GM21447 (cell line): ENCODE measurements around the gene TMEM167B.
"Not testable (repeated sequence)": the region's sequence is repeated elsewhere in the genome, so short reads cannot be mapped to it uniquely, and the experiment has no call there.

Experiments
- ATAC-seq: cut with Tn5 transposase; IDR thresholded peaks from one replicate; pipeline ENCODE4 v1.9.1; 2021; ENCODE audit not compliant: unreplicated experiment

The TMEM167B gene

GRCh38 chr1:109112652-109113285, 22.2 kb downstream of the TMEM167B start:
- ATAC-seq, result peak; percentile 62

GRCh38 chr1:109113590-109114341, 23.2 kb downstream of the TMEM167B start, which contains the start of gene ELAPOR1:
Gene ELAPOR1, plus strand, starts transcription at chr1:109114115. Its CDS starts 69 bp downstream, at chr1:109114184.
- ATAC-seq, result no peak

DNA sequence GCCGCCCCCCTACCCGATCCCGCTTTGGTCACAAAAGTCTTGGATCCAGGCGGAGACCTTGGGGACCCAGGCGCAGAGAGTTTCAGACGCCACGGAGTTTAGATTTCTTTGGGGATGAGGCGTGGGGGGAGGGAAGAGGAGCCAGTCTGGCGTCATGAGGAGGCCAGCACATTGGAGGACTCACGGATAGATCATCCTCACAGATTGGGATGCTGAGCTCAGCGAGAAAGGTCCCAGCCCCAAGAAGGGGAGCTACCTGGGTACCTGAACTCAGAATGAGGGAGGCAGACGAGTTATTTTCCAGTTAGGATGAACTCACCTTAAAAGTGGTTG, 23.7 kb downstream of the TMEM167B start:
- no peak for ATAC-seq

- no peak for ATAC-seq
These were observed 25.1 kb downstream of the TMEM167B start for GRCh38 chr1:109115685-109116084.

DNA sequence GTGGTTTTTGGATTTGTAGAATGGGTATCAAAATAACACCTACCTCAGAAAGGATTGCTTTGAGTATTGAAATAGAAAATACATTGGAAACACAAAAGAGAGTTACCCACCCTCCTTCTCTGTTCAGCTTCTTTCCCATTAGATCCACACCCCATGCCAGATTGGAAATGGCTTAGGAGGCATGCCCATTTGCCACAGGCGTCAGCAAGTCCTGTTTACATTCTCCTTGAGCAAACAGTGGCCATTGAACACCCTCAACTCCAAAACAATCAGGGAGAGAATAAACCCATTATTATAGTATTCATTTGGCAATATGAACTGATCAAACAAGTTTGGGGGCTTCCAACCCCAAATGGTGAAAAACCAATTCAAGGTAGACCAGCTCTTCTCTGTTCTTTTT, 25.7 kb downstream of the TMEM167B start:
- no peak for ATAC-seq

DNA sequence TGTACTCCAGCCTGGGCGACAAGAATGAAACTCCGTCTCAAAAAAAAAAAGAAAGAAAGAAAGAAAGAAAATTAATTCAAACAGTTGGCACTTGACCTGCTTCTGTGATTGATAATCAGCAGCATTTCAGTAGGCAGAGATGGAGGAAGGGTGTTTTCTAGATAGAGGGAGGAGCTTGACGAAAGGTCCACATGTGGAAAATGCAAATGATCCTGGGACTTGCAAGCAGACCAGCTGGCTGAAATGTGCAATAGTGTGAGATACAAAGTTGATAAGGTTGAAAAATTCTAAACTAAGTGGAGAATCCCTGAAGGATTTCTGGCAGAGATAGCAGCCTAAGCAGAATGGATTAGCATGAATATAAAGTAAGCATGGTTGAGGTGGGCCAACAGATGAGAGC, 27.5 kb downstream of the TMEM167B start:
- ATAC-seq, result no peak

DNA sequence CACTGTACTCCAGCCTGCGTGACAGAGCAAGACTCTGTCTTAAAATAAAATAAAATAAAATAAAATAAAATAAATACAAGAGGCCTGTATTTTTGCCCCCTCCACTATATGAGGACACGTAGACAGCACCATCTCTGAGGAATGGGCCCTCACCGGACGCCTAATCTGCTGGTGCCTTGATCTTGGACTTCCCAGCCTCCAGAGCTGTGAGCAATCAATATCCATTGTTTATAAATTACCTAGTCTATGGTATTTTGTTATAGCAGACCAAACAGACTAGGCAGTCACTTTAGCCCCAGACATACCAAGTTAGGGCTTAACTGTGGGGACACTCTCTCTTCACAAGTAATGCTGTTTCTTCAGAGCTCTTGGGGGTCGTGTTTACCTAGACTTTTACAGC, 29.8 kb downstream of the TMEM167B start:
- ATAC-seq, result no peak

GRCh38 chr1:109131059-109131458, 40.5 kb downstream of the TMEM167B start:
- no peak for ATAC-seq

- no peak for ATAC-seq
These were observed 41.2 kb downstream of the TMEM167B start for GRCh38 chr1:109131800-109132199.

DNA sequence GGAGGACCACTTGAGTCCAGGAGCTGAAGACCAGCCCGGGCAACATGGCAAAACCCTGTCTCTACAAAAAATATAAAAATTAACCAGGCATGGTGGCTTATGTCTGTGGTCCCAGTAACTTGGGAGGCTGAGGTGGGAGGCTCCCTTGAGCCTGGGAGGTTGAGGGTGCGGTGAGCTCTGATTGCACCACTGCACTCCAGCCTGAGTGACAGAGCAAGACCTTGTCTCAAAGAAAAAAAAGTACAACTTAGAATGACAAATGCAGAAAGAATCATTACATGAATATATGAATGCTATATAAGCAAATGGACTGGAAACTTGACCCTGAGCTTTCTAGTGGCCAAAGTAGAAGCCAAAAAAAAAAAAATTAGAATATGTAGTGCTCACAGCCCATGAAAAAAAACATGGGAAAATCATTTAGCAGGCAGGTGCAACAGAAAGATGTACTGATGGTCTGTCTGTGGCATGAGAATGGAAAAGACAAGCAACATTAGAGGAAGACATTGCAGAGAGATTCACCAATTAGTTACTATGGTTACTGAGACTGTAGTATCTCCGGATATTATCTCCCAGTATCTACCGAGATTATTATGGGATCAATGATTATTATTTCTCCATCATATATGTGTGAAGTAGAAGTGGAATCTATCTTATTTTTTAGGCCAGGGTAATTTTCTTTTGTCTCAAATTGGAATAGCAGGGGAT, 42.6 kb downstream of the TMEM167B start:
- no peak for ATAC-seq

GRCh38 chr1:109133815-109134214, 43.3 kb downstream of the TMEM167B start:
- peak; percentile 78 for ATAC-seq

DNA sequence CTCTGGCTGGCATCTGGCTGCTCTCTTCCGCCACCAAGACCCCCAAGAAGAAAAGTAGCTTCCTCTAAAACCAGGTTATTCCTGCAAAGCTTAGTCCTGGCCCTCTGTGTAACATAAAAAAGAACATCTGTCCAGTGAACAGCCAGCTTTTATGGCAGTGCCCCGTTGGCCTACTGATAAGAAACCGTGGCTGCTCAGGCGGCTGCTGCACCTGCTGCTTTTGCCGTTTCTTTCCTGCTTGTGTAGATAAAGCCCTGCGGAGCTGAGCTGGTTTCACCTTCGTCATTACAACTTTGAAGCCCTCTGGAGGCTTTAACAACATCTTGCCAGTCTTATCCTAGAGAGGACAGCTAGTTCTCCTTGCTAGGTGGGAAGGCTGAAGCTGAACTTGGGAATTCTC, 43.9 kb downstream of the TMEM167B start:
- ATAC-seq, result no peak

GRCh38 chr1:109135940-109136339, 45.4 kb downstream of the TMEM167B start:
- ATAC-seq, result no peak

- ATAC-seq, result no peak
These were observed 46.2 kb downstream of the TMEM167B start for GRCh38 chr1:109136766-109137165.

DNA sequence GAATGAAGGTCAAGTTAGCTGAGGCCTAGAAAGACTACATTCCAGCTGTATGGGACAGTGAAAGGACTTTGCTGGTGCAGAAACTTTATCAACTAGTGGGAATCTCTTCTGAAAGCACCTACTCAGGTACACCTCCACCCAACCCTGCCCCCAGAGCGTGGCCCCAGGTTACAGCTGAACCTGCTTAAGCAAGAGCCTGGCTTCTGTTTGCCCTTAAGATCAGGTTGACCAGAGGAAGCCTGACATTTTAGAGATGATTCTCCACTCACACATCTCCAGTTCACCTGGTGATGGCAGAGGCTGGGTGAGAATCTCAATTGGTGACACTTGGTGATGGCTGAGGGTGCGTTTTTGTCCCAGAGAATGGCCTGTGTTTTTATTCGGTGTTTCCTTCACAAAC, 47.4 kb downstream of the TMEM167B start:
- ATAC-seq, result no peak

GRCh38 chr1:109138358-109138757, 47.8 kb downstream of the TMEM167B start:
- no peak for ATAC-seq

GRCh38 chr1:109140392-109140791, 49.8 kb downstream of the TMEM167B start:
- no peak for ATAC-seq

- no peak for ATAC-seq
These were observed 51.7 kb downstream of the TMEM167B start for GRCh38 chr1:109142260-109142659.

DNA sequence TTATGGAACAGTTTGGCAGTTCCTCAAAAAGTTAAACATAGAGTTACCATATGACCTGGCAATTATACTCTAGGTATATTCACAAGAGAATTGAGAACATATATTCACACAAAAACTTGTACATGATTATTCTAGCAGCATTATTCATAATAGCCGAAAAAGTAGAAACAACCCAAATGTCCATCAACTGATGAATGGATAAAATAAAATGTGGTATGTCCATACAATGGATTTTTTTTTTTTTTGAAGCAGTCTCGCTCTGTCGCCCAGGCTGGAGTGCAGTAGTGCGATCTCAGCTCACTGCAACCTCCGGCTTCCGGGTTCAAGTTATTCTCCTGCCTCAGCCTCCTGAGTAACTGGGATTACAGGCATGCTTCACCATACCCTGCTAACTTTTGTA, 52.2 kb downstream of the TMEM167B start:
- not testable (repeated sequence) for ATAC-seq
